ENCODE data around the gene SLC4A4.

The SLC4A4 gene

DNA sequence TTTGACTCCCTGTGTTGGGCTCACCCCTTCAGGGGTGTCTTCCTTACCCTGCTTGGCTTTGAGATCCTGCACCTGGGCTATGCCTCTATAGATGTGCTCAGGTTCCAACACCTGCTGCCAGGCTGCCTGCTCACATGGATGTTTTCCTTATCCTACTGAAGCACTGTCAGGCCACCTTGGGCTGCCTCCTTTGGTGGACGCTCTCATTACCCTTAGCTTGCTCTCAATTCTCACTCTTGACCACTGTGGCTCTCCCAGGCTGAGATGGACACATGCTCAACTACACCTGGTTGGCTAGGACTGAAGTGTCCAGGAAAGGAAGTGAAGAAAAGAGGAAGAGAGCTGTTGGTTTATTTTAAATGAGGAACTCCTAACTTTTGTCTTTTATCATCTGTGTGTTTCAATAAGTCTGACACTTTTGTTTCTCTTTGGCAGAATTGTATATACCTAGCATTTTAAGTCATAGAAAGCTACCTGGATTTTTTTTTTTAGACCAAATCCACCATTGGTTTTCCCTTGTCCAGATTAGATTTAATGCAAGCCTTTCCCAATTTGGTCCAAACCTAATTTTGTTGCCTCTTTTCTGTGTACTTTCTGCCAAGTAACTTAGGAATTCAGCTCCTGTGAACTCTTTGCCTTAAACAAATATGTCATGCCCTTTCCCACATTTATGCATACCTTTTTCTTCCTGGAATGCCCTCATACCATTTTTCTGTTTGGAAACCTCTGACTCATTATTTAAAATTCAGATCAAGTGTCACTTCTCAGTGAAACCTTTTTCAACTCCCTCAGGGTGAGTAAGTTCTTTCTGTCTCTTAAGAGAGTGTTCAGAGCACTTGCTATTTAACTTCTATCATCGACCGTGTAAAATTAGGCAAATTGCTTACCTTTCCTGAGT lies 269.2 kb downstream of the SLC4A4 start:
- no peak for DNase-seq

DNA sequence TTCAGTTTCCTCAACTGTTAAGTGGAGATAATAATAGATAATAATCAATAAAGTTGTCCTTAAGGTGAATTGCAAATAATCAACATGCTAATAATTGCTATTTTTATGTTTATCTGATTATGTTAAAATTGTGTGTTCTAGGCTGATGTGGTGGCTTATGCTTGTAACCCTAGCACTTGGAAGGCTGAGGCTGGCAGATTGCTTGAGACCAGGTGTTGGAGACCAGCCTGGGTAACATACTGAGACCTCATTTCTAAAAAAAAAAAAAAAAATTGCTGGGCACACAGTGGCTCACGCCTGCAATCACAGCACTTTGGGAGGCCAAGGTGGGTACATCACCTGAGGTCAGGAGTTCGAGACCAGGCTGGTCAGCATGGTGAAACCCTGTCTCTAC lies 269.9 kb downstream of the SLC4A4 start:
- no peak for DNase-seq

DNA sequence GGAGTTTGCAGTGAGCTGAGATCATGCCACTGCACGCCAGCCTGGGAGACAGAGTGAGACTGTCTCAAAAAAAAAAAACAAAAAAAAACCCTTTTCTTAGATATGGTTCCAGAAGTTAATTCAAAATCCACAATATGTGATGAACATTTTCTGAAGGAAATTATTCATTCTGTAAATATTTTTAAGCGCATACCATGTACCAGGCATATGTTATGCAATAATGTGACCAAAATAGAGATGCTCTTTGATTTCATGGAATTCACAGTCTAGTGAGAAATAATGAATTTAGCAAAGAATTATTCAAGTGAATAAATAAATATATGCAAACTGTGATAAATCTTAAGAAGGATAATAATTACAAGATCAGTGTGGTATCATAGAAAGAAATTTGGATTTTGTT lies 270.3 kb downstream of the SLC4A4 start:
- DNase-seq: no peak

DNA sequence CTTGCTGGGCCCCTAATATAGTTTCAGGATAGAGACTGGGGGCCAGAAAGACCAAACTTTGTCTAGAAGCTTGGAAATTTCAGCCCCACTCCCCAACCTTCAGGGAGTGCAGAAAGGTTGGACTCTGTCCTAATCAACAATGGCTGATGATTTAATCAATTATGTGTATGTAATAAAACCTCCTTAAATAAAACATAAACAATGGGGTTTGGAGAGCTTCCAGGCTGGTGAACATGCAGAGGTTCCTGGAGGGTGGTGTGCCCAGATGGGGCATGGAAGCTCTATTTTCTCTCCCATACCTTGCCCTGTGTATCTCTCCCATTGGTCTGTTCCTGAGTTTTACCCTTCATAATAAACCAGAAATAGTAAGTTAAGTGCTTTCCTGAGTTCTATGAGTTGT lies 270.8 kb downstream of the SLC4A4 start:
- DNase-seq: no peak

DNA sequence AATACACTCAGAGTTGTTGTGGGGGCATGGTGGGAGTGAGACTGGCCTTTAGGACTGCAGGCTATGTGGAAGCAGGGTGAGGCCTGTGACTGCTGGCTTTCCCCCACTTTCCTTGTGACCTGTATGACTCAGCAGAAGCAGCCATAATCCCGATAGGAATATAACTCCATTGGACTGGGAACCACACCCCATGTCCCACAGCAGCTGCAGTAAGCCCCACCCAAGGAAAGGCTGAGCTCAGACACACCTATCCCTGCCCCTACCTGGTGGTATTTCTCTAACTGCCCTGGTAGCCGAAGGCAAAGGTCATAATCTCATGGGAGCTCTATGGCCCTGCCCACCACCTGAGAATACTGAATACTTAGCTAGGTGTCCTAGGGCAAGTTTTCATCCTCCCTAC lies 275.8 kb downstream of the SLC4A4 start:
- DNase-seq: no peak

DNA sequence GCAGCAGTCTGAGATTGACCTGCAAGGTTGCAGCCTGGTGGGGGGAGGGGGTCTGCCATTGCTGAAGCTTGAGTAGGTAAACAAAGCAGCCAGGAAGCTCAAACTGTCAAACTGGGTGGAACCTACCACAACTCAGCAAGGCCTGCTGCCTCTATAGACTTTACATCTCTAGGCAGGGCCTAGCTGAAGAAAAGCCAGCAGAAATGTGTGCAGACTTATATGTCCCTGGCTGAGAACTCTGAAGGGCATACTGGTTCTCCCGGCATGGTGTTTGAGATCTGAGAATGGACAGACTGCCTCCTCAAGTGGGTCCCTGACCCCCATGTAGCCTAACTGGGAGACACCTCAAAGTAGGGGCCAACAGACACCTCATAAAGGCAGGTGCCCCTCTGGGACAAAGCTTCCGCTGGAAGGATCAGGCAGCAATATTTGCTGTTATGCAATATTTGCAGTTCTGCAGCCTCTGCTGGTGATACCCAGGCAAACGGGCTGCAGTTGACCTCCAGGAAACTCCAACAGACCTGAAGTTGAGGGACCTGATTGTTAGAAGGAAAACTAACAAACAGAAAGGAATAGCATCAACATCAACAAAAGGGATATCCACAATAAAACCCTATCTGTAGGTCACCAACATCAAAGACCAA lies 277.5 kb downstream of the SLC4A4 start:
- no peak for DNase-seq

All from NCI-H2227 treated with DMSO at 0.1 percent for 48 hours (cell line).